ELF-1 (cell line): ENCODE data around the gene NDN.

Source experiments
- DNase-seq: peaks from one replicate; pipeline ENCODE4 v3.0.0-alpha.2; 2016; ENCODE audit warnings: low read depth, low spot score

Gene NDN

GRCh38 chr15:23642413-23643044, 44.6 kb downstream of the NDN start:
- DNase-seq, result peak; percentile 79
